Ectodermal cell (in vitro differentiated cells): ENCODE data around the gene TMED7.

ENCODE experiments used
- H3K27ac ChIP-seq: 2 replicates; pipeline ENCODE4 v1.7.0; 2013; ENCODE audit warnings: mild to moderate bottlenecking, low read depth, low read length; ENCODE audit not compliant: insufficient read depth, poor library complexity, severe bottlenecking
- H3K27me3 ChIP-seq: 2 replicates; pipeline ENCODE4 v1.7.0; 2013; ENCODE audit warnings: mild to moderate bottlenecking, low read length; ENCODE audit not compliant: insufficient read depth, control insufficient read depth, poor library complexity, severe bottlenecking
- H3K36me3 ChIP-seq: one replicate; pipeline ENCODE4 v1.7.0; 2013; ENCODE audit warnings: low read length; ENCODE audit not compliant: control insufficient read depth, insufficient read depth
- H3K4me1 ChIP-seq: one replicate; pipeline ENCODE4 v1.7.0; 2013; ENCODE audit warnings: low read length; ENCODE audit not compliant: control insufficient read depth, insufficient read depth
- H3K4me3 ChIP-seq: 2 replicates; pipeline ENCODE4 v1.7.0; 2013; ENCODE audit warnings: low read depth, low read length, control low read depth; ENCODE audit not compliant: insufficient read depth
- H3K9me3 ChIP-seq: 2 replicates; pipeline ENCODE4 v1.7.0; 2013; ENCODE audit warnings: mild to moderate bottlenecking, low read length, moderate library complexity; ENCODE audit not compliant: control insufficient read depth
- WGBS, 2 experiments: methylation state at CpG; one replicate each; pipeline ENCODE4 v1.1.7; 2013; ENCODE audit warnings: missing lambda C conversion rate in 2 of 2; 5-methylcytosine and 5-hydroxymethylcytosine counted together

The TMED7 gene

GRCh38 chr5:115607935-115608334, 17.9 kb downstream of the TMED7 start:
- Histone ChIP-seq H3K27ac (no peak overlapping the region), H3K36me3 (no peaks in the 10 kb centered on the region), H3K4me1 (no peaks in the 10 kb centered on the region), H3K9me3 (no peaks in the 10 kb centered on the region), H3K27me3 (no peaks in the 10 kb centered on the region), H3K4me3 (no peak overlapping the region)
- 91 to 94% methylated on average over 2 of the region's 2 CpGs for WGBS, 2 experiments

- Histone ChIP-seq H3K36me3 (no peaks in the 10 kb centered on the region), H3K27me3 (no peaks in the 10 kb centered on the region), H3K27ac (no peak overlapping the region), H3K4me1 (peaks cover 4% of the 10 kb centered on the region), H3K4me3 (no peak overlapping the region), H3K9me3 (no peaks in the 10 kb centered on the region)
- WGBS, 2 experiments, result 96 to 98% methylated on average over 3 of the region's 3 CpGs
Measured at GRCh38 chr5:115605436-115605835, 20.4 kb downstream of the TMED7 start.

- Histone ChIP-seq H3K27me3 (no peaks in the 10 kb centered on the region), H3K36me3 (no peaks in the 10 kb centered on the region), H3K27ac (no peak overlapping the region), H3K4me1 (peaks cover 4% of the 10 kb centered on the region), H3K4me3 (no peak overlapping the region), H3K9me3 (no peaks in the 10 kb centered on the region)
- 61 to 66% methylated on average over 10 to 11 of the region's 11 CpGs for WGBS, 2 experiments
Measured at GRCh38 chr5:115602591-115603125, 23.2 kb downstream of the TMED7 start.

- H3K27ac ChIP-seq, result no peak within 1 kb of the TSS
- peak within 1 kb of the TSS; percentile 40 for H3K4me3 ChIP-seq
- H3K9me3 ChIP-seq, result no peaks in the 10 kb centered on the region
- peaks cover 4% of the 10 kb centered on the region for H3K4me1 ChIP-seq
- no peaks in the 10 kb centered on the region for H3K36me3 ChIP-seq
- no peaks in the 10 kb centered on the region for H3K27me3 ChIP-seq
- WGBS, 2 experiments, result 16 to 18% methylated on average over 71 of the region's 71 CpGs
Measured at GRCh38 chr5:115601701-115602590, 23.9 kb downstream of the TMED7 start, which contains the start of gene TICAM2. Gene TICAM2 (minus strand): TSS chr5:115602479. CDS start chr5:115581256, 21,223 bp downstream.

- no peak overlapping the region for H3K27ac ChIP-seq
- no peaks in the 10 kb centered on the region for H3K27me3 ChIP-seq
- H3K4me3 ChIP-seq, result no peak overlapping the region
- H3K36me3 ChIP-seq, result no peaks in the 10 kb centered on the region
- WGBS, 2 experiments, result 87 to 100% methylated on average over 1 to 3 of the region's 3 CpGs
- H3K9me3 ChIP-seq, result no peaks in the 10 kb centered on the region
- peaks cover 4% of the 10 kb centered on the region for H3K4me1 ChIP-seq
Measured at GRCh38 chr5:115600766-115601165, 25.1 kb downstream of the TMED7 start.

GRCh38 chr5:115599924-115600323, 25.9 kb downstream of the TMED7 start:
- H3K4me1 ChIP-seq, result peaks cover 4% of the 10 kb centered on the region
- 91 to 93% methylated on average over 2 of the region's 2 CpGs for WGBS, 2 experiments

GRCh38 chr5:115599502-115599901, 26.3 kb downstream of the TMED7 start:
- WGBS, 2 experiments, result 95 to 100% methylated on average over 1 of the region's 1 CpG
- Histone ChIP-seq H3K4me3 (no peak overlapping the region), H3K27ac (no peak overlapping the region)

More at GRCh38 chr5:115599924-115600323, 25.9 kb downstream of the TMED7 start:
- H3K27ac ChIP-seq, result no peak overlapping the region
- H3K27me3 ChIP-seq, result no peaks in the 10 kb centered on the region
- no peaks in the 10 kb centered on the region for H3K9me3 ChIP-seq
- H3K36me3 ChIP-seq, result no peaks in the 10 kb centered on the region
- H3K4me3 ChIP-seq, result no peak overlapping the region

GRCh38 chr5:115594128-115595047, 31.4 kb downstream of the TMED7 start:
- H3K4me3 ChIP-seq, result no peak overlapping the region

More at GRCh38 chr5:115599502-115599901, 26.3 kb downstream of the TMED7 start:
- Histone ChIP-seq H3K9me3 (no peaks in the 10 kb centered on the region), H3K4me1 (peaks cover 4% of the 10 kb centered on the region), H3K36me3 (no peaks in the 10 kb centered on the region), H3K27me3 (no peaks in the 10 kb centered on the region)

GRCh38 chr5:115589043-115589442, 36.8 kb downstream of the TMED7 start:
- Histone ChIP-seq H3K27ac (no peak overlapping the region), H3K36me3 (no peaks in the 10 kb centered on the region), H3K9me3 (no peaks in the 10 kb centered on the region), H3K4me1 (no peaks in the 10 kb centered on the region), H3K4me3 (no peak overlapping the region), H3K27me3 (no peaks in the 10 kb centered on the region)
- 92 to 97% methylated on average over 3 of the region's 3 CpGs for WGBS, 2 experiments

More at GRCh38 chr5:115594128-115595047, 31.4 kb downstream of the TMED7 start:
- H3K4me1 ChIP-seq, result no peaks in the 10 kb centered on the region
- no peaks in the 10 kb centered on the region for H3K27me3 ChIP-seq
- H3K27ac ChIP-seq, result no peak overlapping the region
- WGBS, 2 experiments, result 89 to 95% methylated on average over 1 of the region's 2 CpGs
- H3K36me3 ChIP-seq, result no peaks in the 10 kb centered on the region
- no peaks in the 10 kb centered on the region for H3K9me3 ChIP-seq
